Fibroblast of pulmonary artery (primary cell): Measurements from ENCODE around the gene ZC3H8.

Experiments
- DNase-seq: peaks from one replicate; pipeline ENCODE4 v3.0.0-alpha.2; 2010; ENCODE audit warnings: low read depth
- H3K4me3 ChIP-seq: replicated peaks from 2 replicates; pipeline ENCODE4 v1.5.1; 2011; ENCODE audit warnings: low read depth, mild to moderate bottlenecking, control low read depth, low read length, moderate library complexity
- TF ChIP-seq, protein P1 (sequence below): IDR thresholded peaks from 2 replicates; pipeline ENCODE4 v1.5.1; 2011; ENCODE audit warnings: mild to moderate bottlenecking, control low read depth, low read length, inconsistent platforms; ENCODE audit errors: missing control alignments

ZC3H8 gene

GRCh38 chr2:112260295-112260625, 5.4 kb upstream of the ZC3H8 start:
- H3K4me3 ChIP-seq = no peak overlapping the region
- DNase-seq = no peak
- TF ChIP-seq, protein P1, sequence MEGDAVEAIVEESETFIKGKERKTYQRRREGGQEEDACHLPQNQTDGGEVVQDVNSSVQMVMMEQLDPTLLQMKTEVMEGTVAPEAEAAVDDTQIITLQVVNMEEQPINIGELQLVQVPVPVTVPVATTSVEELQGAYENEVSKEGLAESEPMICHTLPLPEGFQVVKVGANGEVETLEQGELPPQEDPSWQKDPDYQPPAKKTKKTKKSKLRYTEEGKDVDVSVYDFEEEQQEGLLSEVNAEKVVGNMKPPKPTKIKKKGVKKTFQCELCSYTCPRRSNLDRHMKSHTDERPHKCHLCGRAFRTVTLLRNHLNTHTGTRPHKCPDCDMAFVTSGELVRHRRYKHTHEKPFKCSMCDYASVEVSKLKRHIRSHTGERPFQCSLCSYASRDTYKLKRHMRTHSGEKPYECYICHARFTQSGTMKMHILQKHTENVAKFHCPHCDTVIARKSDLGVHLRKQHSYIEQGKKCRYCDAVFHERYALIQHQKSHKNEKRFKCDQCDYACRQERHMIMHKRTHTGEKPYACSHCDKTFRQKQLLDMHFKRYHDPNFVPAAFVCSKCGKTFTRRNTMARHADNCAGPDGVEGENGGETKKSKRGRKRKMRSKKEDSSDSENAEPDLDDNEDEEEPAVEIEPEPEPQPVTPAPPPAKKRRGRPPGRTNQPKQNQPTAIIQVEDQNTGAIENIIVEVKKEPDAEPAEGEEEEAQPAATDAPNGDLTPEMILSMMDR = no peak

GRCh38 chr2:112259509-112260294, 4.9 kb upstream of the ZC3H8 start:
- H3K4me3 ChIP-seq = no peak overlapping the region
- TF ChIP-seq, protein P1 = no peak
- peak; percentile 90 for DNase-seq

- DNase-seq = no peak
- no peak overlapping the region for H3K4me3 ChIP-seq
- TF ChIP-seq, protein P1 = no peak
Measured at GRCh38 chr2:112257575-112257974, 2.7 kb upstream of the ZC3H8 start.

DNA sequence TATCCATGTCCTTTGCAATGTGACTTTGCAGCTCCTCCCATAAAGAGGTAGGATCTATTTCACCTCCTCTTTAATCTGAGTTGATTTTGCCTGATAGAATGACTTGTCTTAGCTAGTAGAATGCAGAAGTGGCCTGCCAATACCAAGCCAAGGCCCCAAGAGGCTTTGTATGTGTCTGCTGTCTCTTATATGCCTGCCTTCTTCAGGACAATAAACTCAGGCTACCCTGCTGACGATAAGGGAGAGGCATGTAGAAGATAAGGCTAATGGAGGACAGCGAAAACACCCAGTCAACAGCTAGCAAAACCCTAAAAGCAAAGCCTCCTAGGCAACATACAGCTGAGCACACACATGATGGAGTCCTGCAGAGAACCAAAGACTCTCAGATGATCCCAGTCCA, 1.8 kb upstream of the ZC3H8 start:
- H3K4me3 ChIP-seq = no peak overlapping the region
- TF ChIP-seq, protein P1 = no peak
- no peak for DNase-seq

DNA sequence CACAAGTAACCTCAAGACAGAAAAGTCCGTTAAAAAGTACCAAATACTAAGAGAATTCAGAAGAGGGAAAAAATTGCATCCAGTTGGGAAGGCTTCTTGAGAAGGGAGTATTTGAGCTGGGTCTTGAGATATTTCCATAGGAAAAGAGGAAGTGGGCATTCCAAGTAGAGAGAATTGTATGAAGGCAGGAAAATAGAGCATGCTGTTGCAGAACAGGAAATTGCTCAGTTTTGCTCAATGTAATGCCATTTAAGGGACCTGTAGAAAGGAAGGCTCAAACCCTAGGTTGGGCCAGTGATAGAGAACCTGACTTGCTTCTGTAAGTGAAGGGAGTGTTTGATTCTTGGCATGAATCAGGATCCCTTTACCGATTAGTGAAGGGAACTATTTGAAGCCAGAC, 1.0 kb upstream of the ZC3H8 start:
- peak; percentile 21 for DNase-seq
- TF ChIP-seq, protein P1 = no peak
- no peak overlapping the region for H3K4me3 ChIP-seq

GRCh38 chr2:112253261-112253815, 1.5 kb downstream of the ZC3H8 start:
- no peak for DNase-seq
- no peak overlapping the region for H3K4me3 ChIP-seq
- TF ChIP-seq, protein P1 = no peak

DNA sequence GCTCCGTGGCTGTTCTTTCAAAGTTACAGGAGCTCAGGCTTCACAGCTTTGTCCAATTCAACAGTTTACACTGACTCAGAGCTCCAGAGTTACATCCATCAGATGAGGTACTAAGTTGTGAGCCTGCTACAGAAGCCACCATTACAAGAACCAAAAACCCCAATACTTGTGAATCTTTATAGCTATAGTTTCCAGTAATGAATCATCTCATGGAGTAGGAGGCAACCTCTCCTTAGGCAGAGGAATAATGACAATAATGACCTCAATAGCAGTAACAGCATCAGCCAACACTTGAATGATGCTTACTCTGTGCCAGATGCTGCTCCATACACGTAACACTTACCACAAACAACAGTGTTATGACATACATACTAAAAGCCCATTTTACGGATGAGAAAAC, 3.6 kb downstream of the ZC3H8 start:
- H3K4me3 ChIP-seq = no peak overlapping the region
- TF ChIP-seq, protein P1 = no peak
- no peak for DNase-seq
